GM23248 (cell line): ENCODE data around the gene CUL1. TPM values are rescaled to one million over a fixed set of nuclear protein-coding genes. Genes with fewer than 3 reads are reported as not detected.
A peak's percentile ranks its signal among the peaks of the same experiment; 100 is the strongest.

Source experiments
- DNase-seq: peaks from one replicate; pipeline ENCODE4 v3.0.0-alpha.2; 2015
- H2AFZ ChIP-seq: fragments of 200-600 bp; sonication (generic); 2 replicates; pipeline ENCODE4 v1.6.1; 2016; ENCODE audit warnings: antibody characterized with exemption
- H3F3A ChIP-seq: fragments of 200-600 bp; sonication (generic); 2 replicates; pipeline ENCODE4 v1.6.1; 2016; ENCODE audit warnings: mild to moderate bottlenecking, antibody characterized with exemption, mixed run types; ENCODE audit not compliant: insufficient read depth
- H3K27ac ChIP-seq: fragments of 200-600 bp; sonication (generic); 2 replicates; pipeline ENCODE4 v1.5.1; 2016; ENCODE audit warnings: mild to moderate bottlenecking
- H3K27me3 ChIP-seq: fragments of 200-600 bp; sonication (generic); replicated peaks from 2 replicates; pipeline ENCODE4 v1.6.1; 2016; ENCODE audit warnings: mild to moderate bottlenecking; ENCODE audit not compliant: insufficient read depth
- H3K36me3 ChIP-seq: fragments of 200-600 bp; sonication (generic); 2 replicates; pipeline ENCODE4 v1.6.1; 2016; ENCODE audit warnings: low read depth, mild to moderate bottlenecking
- H3K4me1 ChIP-seq: fragments of 200-600 bp; sonication (generic); 2 replicates; pipeline ENCODE4 v1.6.1; 2016; ENCODE audit warnings: mild to moderate bottlenecking; ENCODE audit not compliant: insufficient read depth
- H3K4me2 ChIP-seq: fragments of 200-600 bp; sonication (generic); one replicate; pipeline ENCODE4 v1.6.1; 2016; ENCODE audit warnings: mild to moderate bottlenecking; ENCODE audit not compliant: unreplicated experiment
- H3K4me3 ChIP-seq: fragments of 200-600 bp; sonication (generic); 2 replicates; pipeline ENCODE4 v1.5.1; 2016; ENCODE audit warnings: mild to moderate bottlenecking
- H3K79me2 ChIP-seq: fragments of 200-600 bp; sonication (generic); 2 replicates; pipeline ENCODE4 v1.6.1; 2016; ENCODE audit warnings: mild to moderate bottlenecking; ENCODE audit not compliant: insufficient read depth
- H3K9ac ChIP-seq: fragments of 200-600 bp; sonication (generic); 2 replicates; pipeline ENCODE4 v1.6.1; 2016; ENCODE audit warnings: mild to moderate bottlenecking
- H3K9me2 ChIP-seq: fragments of 200-600 bp; sonication (generic); 2 replicates; pipeline ENCODE4 v1.6.1; 2016; ENCODE audit warnings: mixed run types, mild to moderate bottlenecking, moderate library complexity; ENCODE audit not compliant: insufficient read depth
- H3K9me3 ChIP-seq: fragments of 200-600 bp; sonication (generic); one replicate; pipeline ENCODE4 v1.6.1; 2017; ENCODE audit warnings: low read depth
- H4K20me1 ChIP-seq: fragments of 200-600 bp; sonication (generic); 2 replicates; pipeline ENCODE4 v1.6.0; 2016; ENCODE audit not compliant: insufficient read depth
- EZH2 ChIP-seq: fragments of 200-600 bp; sonication (generic); IDR thresholded peaks from 2 replicates; pipeline ENCODE4 v1.6.1; 2018; ENCODE audit warnings: antibody characterized with exemption, mild to moderate bottlenecking; ENCODE audit not compliant: insufficient read depth, poor library complexity, severe bottlenecking
- EZH2phosphoT487 ChIP-seq: fragments of 200-600 bp; sonication (generic); IDR thresholded peaks from 2 replicates; pipeline ENCODE4 v1.6.1; 2018; ENCODE audit warnings: antibody characterized with exemption, moderate library complexity, mild to moderate bottlenecking, low read depth; ENCODE audit not compliant: insufficient read depth
- WGBS, 2 experiments: methylation state at CpG; one replicate each; pipeline ENCODE4 v1.1.6; 2015 to 2017; ENCODE audit warnings: low lambda C conversion rate in 2 of 2, low coverage in 1 of 2; ENCODE audit errors: missing lambda C conversion rate in 2 of 2; 5-methylcytosine and 5-hydroxymethylcytosine counted together
- in situ Hi-C: fragments of 300-500 bp; cut with MboI; formaldehyde crosslinking; loops from 2 replicates; pipeline ENCODE4 v1.15.0; 2020
- polyA plus RNA-seq: library from polyadenylated mRNA; unstranded; fragments of >200 nt; fragmentation: Nextera tagmentation; extraction: Ambion mirVana; gene quantifications from 2 replicates; pipeline ENCODE4 v1.2.1, GENCODE V29; 2016
- total RNA-seq: library from RNA; depleted of rRNA; stranded (reverse); fragments of >200 nt; shearing (Covaris generic); gene quantifications from 2 replicates; pipeline ENCODE4 v1.2.3, GENCODE V29; 2014

CUL1 gene
- total and polyA plus RNA-seq, 2 experiments from 2014 or later: 49.1 to 52.6 TPM

- no peaks in the 10 kb centered on the region for H3K9me3 ChIP-seq
- H3K27me3 ChIP-seq: no peaks in the 10 kb centered on the region
- no peak overlapping the region for H3K9ac ChIP-seq
- H2AFZ ChIP-seq: no peak overlapping the region
- in situ Hi-C loops: no loop called here
- H3K27ac ChIP-seq: no peak overlapping the region
- DNase-seq: no peak
- H4K20me1 ChIP-seq: peaks cover 11% of the 10 kb centered on the region; the same call in 1 of the 2 replicates
- peaks cover 23% of the 10 kb centered on the region for H3K79me2 ChIP-seq
- H3K9me2 ChIP-seq: no peaks in the 10 kb centered on the region
- peaks cover 19% of the 10 kb centered on the region for H3K4me1 ChIP-seq
- peaks cover 37% of the 10 kb centered on the region for H3F3A ChIP-seq
- no peak overlapping the region for H3K4me3 ChIP-seq
- no peak overlapping the region for H3K4me2 ChIP-seq
- H3K36me3 ChIP-seq: no peaks in the 10 kb centered on the region
- TF ChIP-seq EZH2 (no peak), EZH2phosphoT487 (no peak)
- whole genome bisulfite sequencing, 2 experiments: 97% methylated on average over 5 of the region's 5 CpGs
Observed at GRCh38 chr7:148696787-148697186, 1.9 kb upstream of the CUL1 start.

GRCh38 chr7:148697256-148698006 is 1.3 kb upstream of the CUL1 start:
- TF ChIP-seq EZH2 (no peak), EZH2phosphoT487 (no peak)
- Histone ChIP-seq H3K4me2 (peak overlapping the region; percentile 94), H3K9me2 (no peaks in the 10 kb centered on the region), H3K4me1 (peaks cover 25% of the 10 kb centered on the region), H3K27me3 (no peaks in the 10 kb centered on the region), H3K27ac (peak overlapping the region; percentile 85), H4K20me1 (peaks cover 14% of the 10 kb centered on the region; the same call in 1 of the 2 replicates), H3K9me3 (no peaks in the 10 kb centered on the region), H3K9ac (peak overlapping the region; percentile 96), H3F3A (peaks cover 37% of the 10 kb centered on the region), H3K79me2 (peaks cover 29% of the 10 kb centered on the region), H2AFZ (peak overlapping the region; percentile 90), H3K36me3 (no peaks in the 10 kb centered on the region), H3K4me3 (peak overlapping the region; percentile 96)
- WGBS, 2 experiments: 26 to 29% methylated on average over 18 of the region's 18 CpGs
- in situ Hi-C loops: no loop called here
- DNase-seq: peak; percentile 56

DNA sequence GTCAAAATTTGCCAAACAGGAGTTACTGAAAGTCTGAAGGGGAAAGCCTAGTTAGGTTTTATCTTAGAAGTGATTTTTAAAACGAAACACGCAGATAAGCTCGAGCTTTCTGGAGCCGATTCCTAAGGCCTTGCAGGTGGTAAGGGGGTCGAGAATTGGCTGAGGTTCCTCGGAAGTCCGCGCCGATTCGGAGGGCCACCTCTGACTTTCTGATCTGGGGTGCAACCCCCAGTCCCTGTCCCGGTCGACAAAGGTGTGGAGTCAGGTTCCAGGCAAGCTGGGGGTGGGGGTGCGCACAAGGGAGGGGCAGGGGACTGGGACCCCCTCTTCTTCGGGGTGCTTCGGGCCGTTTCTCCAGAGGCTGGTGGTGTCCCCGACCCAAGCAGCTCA is 701 bp upstream of the CUL1 start:
- no peak for TF ChIP-seq EZH2phosphoT487
- no peak for TF ChIP-seq EZH2
- H3K9me3 ChIP-seq: no peaks in the 10 kb centered on the region
- peak; percentile 38 for DNase-seq
- no peaks in the 10 kb centered on the region for H3K36me3 ChIP-seq
- H3F3A ChIP-seq: peaks cover 37% of the 10 kb centered on the region
- peak overlapping the region; percentile 96 for H3K4me3 ChIP-seq
- in situ Hi-C loops: no loop called here
- H3K9me2 ChIP-seq: no peaks in the 10 kb centered on the region
- peaks cover 20% of the 10 kb centered on the region; the same call in 1 of the 2 replicates for H4K20me1 ChIP-seq
- H2AFZ ChIP-seq: peak overlapping the region; percentile 90
- no peaks in the 10 kb centered on the region for H3K27me3 ChIP-seq
- peak overlapping the region; percentile 96 for H3K9ac ChIP-seq
- peak overlapping the region; percentile 85 for H3K27ac ChIP-seq
- peaks cover 35% of the 10 kb centered on the region for H3K79me2 ChIP-seq
- peaks cover 31% of the 10 kb centered on the region for H3K4me1 ChIP-seq
- 0 to 3% methylated on average over 13 to 17 of the region's 17 CpGs for whole genome bisulfite sequencing, 2 experiments
- peak overlapping the region; percentile 94 for H3K4me2 ChIP-seq

DNA sequence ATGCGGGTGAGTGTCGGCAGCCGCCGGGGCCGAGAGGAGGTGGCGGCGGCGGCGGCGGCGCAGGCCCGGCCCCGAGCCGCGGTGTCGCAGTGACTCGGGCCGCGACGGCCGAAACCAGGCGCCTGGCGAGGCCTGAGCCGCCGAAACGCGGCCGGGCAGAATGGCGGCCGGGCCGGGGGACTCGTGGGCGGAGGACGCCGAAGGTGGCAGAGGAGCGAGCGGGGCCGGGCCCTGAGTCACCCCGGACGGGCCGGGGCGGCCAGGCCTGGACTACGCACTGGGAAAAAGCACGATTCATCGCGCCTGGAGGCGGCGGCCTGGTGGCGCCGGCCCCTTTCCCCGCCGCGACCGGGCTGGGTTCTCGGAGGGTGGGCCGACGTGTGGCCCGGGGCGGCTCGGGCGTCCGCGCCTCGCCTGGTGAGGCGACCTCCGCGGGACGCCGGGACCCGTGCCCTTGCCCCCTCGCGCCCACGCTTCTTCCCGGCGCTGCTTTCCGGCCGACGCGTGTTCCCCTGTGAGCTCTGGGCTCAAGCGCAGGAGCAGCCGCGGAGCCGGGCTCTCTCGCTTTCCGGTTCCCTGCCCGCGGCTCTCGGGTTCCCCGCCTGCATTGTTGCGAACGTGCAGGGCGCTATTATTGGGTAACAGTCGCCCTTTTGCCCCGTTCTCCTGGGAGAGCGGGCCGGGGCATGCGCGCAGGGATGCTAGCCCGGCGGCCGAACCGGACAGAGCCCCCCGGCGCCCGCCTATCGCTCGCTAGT is 500 bp downstream of the CUL1 start:
- Histone ChIP-seq H3K9ac (peak overlapping the region; percentile 96), H3K27me3 (no peaks in the 10 kb centered on the region), H3F3A (peaks cover 37% of the 10 kb centered on the region), H3K9me3 (no peaks in the 10 kb centered on the region), H4K20me1 (peaks cover 32% of the 10 kb centered on the region; the same call in 1 of the 2 replicates), H3K4me3 (peak overlapping the region; percentile 96), H3K27ac (peak overlapping the region; percentile 85), H3K9me2 (no peaks in the 10 kb centered on the region), H3K4me2 (peak overlapping the region; percentile 94), H3K4me1 (peaks cover 43% of the 10 kb centered on the region), H2AFZ (peak overlapping the region; percentile 90), H3K36me3 (no peaks in the 10 kb centered on the region), H3K79me2 (peaks cover 47% of the 10 kb centered on the region)
- no peak for TF ChIP-seq EZH2
- no peak for TF ChIP-seq EZH2phosphoT487
- 2 to 3% methylated on average over 22 to 87 of the region's 107 CpGs for WGBS, 2 experiments
- peak; percentile 91 for DNase-seq
- in situ Hi-C loops: no loop called here
